Measurements from ENCODE around the gene ABL1.

The ABL1 gene

GRCh38 chr9:130852801-130853200 is 17.7 kb downstream of the ABL1 start:
- no peak for DNase-seq

GRCh38 chr9:130854092-130854491 is 19.0 kb downstream of the ABL1 start:
- no peak for DNase-seq

- DNase-seq, result no peak
Measured at GRCh38 chr9:130854835-130855234, 19.8 kb downstream of the ABL1 start.

- no peak for DNase-seq
Measured at GRCh38 chr9:130856474-130856873, 21.4 kb downstream of the ABL1 start.

- DNase-seq, result no peak
Measured at GRCh38 chr9:130857864-130858738, 23.0 kb downstream of the ABL1 start.

GRCh38 chr9:130858739-130859705 is 24.0 kb downstream of the ABL1 start:
- no peak for DNase-seq

- no peak for DNase-seq
Measured at GRCh38 chr9:130860458-130861316, 25.6 kb downstream of the ABL1 start.

- DNase-seq, result no peak
Measured at GRCh38 chr9:130861372-130862180, 26.5 kb downstream of the ABL1 start.

GRCh38 chr9:130862217-130862616 is 27.2 kb downstream of the ABL1 start:
- no peak for DNase-seq

- DNase-seq, result no peak
Measured at GRCh38 chr9:130862747-130863146, 27.7 kb downstream of the ABL1 start.

- DNase-seq, result no peak
Measured at GRCh38 chr9:130864541-130864940, 29.5 kb downstream of the ABL1 start.

- no peak for DNase-seq
Measured at GRCh38 chr9:130865921-130866320, 30.9 kb downstream of the ABL1 start.

- peak; percentile 52 for DNase-seq
Measured at GRCh38 chr9:130866474-130866965, 31.5 kb downstream of the ABL1 start.

- DNase-seq, result no peak
Measured at GRCh38 chr9:130867556-130867955, 32.5 kb downstream of the ABL1 start.

GRCh38 chr9:130868230-130868629 is 33.2 kb downstream of the ABL1 start:
- DNase-seq, result no peak

GRCh38 chr9:130869250-130869649 is 34.2 kb downstream of the ABL1 start:
- no peak for DNase-seq

GRCh38 chr9:130870491-130871381 is 35.7 kb downstream of the ABL1 start:
- no peak for DNase-seq

GRCh38 chr9:130871395-130872062 is 36.5 kb downstream of the ABL1 start:
- no peak for DNase-seq

GRCh38 chr9:130872093-130872492 is 37.0 kb downstream of the ABL1 start:
- DNase-seq, result no peak

- no peak for DNase-seq
Measured at GRCh38 chr9:130872508-130872907, 37.5 kb downstream of the ABL1 start.
